ENCODE results near the gene LMF2.
A peak's percentile ranks its signal among the peaks of the same experiment; 100 is the strongest.
"Not testable (repeated sequence)": the region's sequence is repeated elsewhere in the genome, so short reads cannot be mapped to it uniquely, and the experiment has no call there.

LMF2 gene

GRCh38 chr22:50537765-50538164, 30.3 kb upstream of the LMF2 start:
- no peak for DNase-seq (ENCODE audit: low read depth)
- TF ChIP-seq MYC (IDR thresholded peaks at IDR 0.05; ENCODE audit: low read depth, low read length) (no peak), POLR2A (IDR thresholded peaks at IDR 0.05; ENCODE audit: extremely low read depth, insufficient read length) (no peak), CTCF (IDR thresholded peaks at IDR 0.05; ENCODE audit: low read depth, low read length) (no peak)
- H3K4me3 ChIP-seq (ENCODE audit: low read depth, low read length), result no peak overlapping the region

GRCh38 chr22:50536226-50536625, 28.7 kb upstream of the LMF2 start:
- DNase-seq (ENCODE audit: low read depth), result no peak
- no peak for TF ChIP-seq MAX (IDR thresholded peaks at IDR 0.05; ENCODE audit: low read depth, low read length)
- TF ChIP-seq CTCF (IDR thresholded peaks at IDR 0.05; ENCODE audit: low read depth, low read length), result no peak
- TF ChIP-seq POLR2A (IDR thresholded peaks at IDR 0.05; ENCODE audit: extremely low read depth, insufficient read length), result no peak
- TF ChIP-seq MYC (IDR thresholded peaks at IDR 0.05; ENCODE audit: low read depth, low read length), result no peak
- no peak overlapping the region for H3K4me3 ChIP-seq (ENCODE audit: low read depth, low read length)

- no peak overlapping the region for H3K4me3 ChIP-seq (ENCODE audit: low read depth, low read length)
- TF ChIP-seq MYC (IDR thresholded peaks at IDR 0.05; ENCODE audit: low read depth, low read length) (no peak), CTCF (IDR thresholded peaks at IDR 0.05; ENCODE audit: low read depth, low read length) (no peak), POLR2A (IDR thresholded peaks at IDR 0.05; ENCODE audit: extremely low read depth, insufficient read length) (no peak), MAX (IDR thresholded peaks at IDR 0.05; ENCODE audit: low read depth, low read length) (no peak)
Measured at GRCh38 chr22:50535113-50535512, 27.6 kb upstream of the LMF2 start.

GRCh38 chr22:50533856-50534711, 26.6 kb upstream of the LMF2 start:
- peak; percentile 78 for DNase-seq (ENCODE audit: low read depth)
- H3K4me3 ChIP-seq (ENCODE audit: low read depth, low read length), result not testable (repeated sequence)

More at GRCh38 chr22:50535113-50535512, 27.6 kb upstream of the LMF2 start:
- no peak for DNase-seq (ENCODE audit: low read depth)

- no peak for TF ChIP-seq MYC (IDR thresholded peaks at IDR 0.05; ENCODE audit: low read depth, low read length)
- no peak for TF ChIP-seq CTCF (IDR thresholded peaks at IDR 0.05; ENCODE audit: low read depth, low read length)
- no peak for TF ChIP-seq POLR2A (IDR thresholded peaks at IDR 0.05; ENCODE audit: extremely low read depth, insufficient read length)
- TF ChIP-seq MAX (IDR thresholded peaks at IDR 0.05; ENCODE audit: low read depth, low read length), result no peak
- H3K4me3 ChIP-seq (ENCODE audit: low read depth, low read length), result no peak overlapping the region
- no peak for DNase-seq (ENCODE audit: low read depth)
Measured at GRCh38 chr22:50532824-50533796, 25.6 kb upstream of the LMF2 start.

- H3K4me3 ChIP-seq (ENCODE audit: low read depth, low read length), result peak overlapping the region; percentile 73
- DNase-seq (ENCODE audit: low read depth), result peak; percentile 38
Measured at GRCh38 chr22:50531962-50532674, 24.6 kb upstream of the LMF2 start.

More at GRCh38 chr22:50531962-50532674, 24.6 kb upstream of the LMF2 start:
- TF ChIP-seq POLR2A (IDR thresholded peaks at IDR 0.05; ENCODE audit: extremely low read depth, insufficient read length), result no peak
- no peak for TF ChIP-seq CTCF (IDR thresholded peaks at IDR 0.05; ENCODE audit: low read depth, low read length)
- TF ChIP-seq MYC (IDR thresholded peaks at IDR 0.05; ENCODE audit: low read depth, low read length), result no peak

All from NB4 (cell line).